ENCODE results near the gene PAQR6. TPM values are rescaled to one million over a fixed set of nuclear protein-coding genes. Genes with fewer than 3 reads are reported as not detected.

Gene PAQR6
- total RNA-seq, 1 experiment from 2014 or later, result 15.8 TPM

- no peaks in the 10 kb centered on the region for H3K27me3 ChIP-seq (ENCODE audit: insufficient read depth, low read length)
- H3K79me1 ChIP-seq (ENCODE audit: insufficient read depth, low read depth, low read length, poor library complexity, severe bottlenecking), result no peaks in the 10 kb centered on the region
- no peak overlapping the region for H2BK120ac ChIP-seq (ENCODE audit: low read depth, low read length, poor library complexity, severe bottlenecking)
- H2BK15ac ChIP-seq (ENCODE audit: low read depth, low read length), result no peak overlapping the region
- no peak overlapping the region for H4K8ac ChIP-seq (replicated peaks; ENCODE audit: insufficient read length, low read depth, low read length)
- no peak overlapping the region for H4K91ac ChIP-seq (ENCODE audit: insufficient read length, low read depth, low read length)
- peaks cover 4% of the 10 kb centered on the region; the same call in 1 of the 2 replicates for H3K27me3 Mint-ChIP-seq (ENCODE audit: low read depth)
- no peaks in the 10 kb centered on the region for H3K9me3 ChIP-seq (ENCODE audit: control insufficient read depth, low read depth, low read length)
- no peaks in the 10 kb centered on the region for H4K20me1 ChIP-seq (ENCODE audit: control insufficient read depth, insufficient read depth, insufficient read length)
- H3K4me3 Mint-ChIP-seq, result no peak overlapping the region
- H3K23ac ChIP-seq (ENCODE audit: insufficient read length, low read depth, low read length), result no peak overlapping the region
- peaks cover 10 to 32% (median 22%) of the 10 kb centered on the region in 3 experiments; a peak in 6 of 7 replicates for H3K36me3 Mint-ChIP-seq (ENCODE audit: insufficient read depth in 1 of 3, low read depth in 3 of 3)
- H2AK5ac ChIP-seq (ENCODE audit: insufficient read length, low read length), result no peak overlapping the region
- TF ChIP-seq, protein P1, sequence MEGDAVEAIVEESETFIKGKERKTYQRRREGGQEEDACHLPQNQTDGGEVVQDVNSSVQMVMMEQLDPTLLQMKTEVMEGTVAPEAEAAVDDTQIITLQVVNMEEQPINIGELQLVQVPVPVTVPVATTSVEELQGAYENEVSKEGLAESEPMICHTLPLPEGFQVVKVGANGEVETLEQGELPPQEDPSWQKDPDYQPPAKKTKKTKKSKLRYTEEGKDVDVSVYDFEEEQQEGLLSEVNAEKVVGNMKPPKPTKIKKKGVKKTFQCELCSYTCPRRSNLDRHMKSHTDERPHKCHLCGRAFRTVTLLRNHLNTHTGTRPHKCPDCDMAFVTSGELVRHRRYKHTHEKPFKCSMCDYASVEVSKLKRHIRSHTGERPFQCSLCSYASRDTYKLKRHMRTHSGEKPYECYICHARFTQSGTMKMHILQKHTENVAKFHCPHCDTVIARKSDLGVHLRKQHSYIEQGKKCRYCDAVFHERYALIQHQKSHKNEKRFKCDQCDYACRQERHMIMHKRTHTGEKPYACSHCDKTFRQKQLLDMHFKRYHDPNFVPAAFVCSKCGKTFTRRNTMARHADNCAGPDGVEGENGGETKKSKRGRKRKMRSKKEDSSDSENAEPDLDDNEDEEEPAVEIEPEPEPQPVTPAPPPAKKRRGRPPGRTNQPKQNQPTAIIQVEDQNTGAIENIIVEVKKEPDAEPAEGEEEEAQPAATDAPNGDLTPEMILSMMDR (conservative IDR thresholded peaks at IDR 0.05), result no peak
- no peak overlapping the region for H3T11ph ChIP-seq (ENCODE audit: low read length)
- no peak overlapping the region for H3K18ac ChIP-seq (ENCODE audit: insufficient read length, low read depth, low read length)
- no peak overlapping the region for H2BK5ac ChIP-seq (ENCODE audit: insufficient read length, low read length)
- peaks cover 3% of the 10 kb centered on the region for H3K23me2 ChIP-seq (ENCODE audit: insufficient read length, low read depth, low read length, poor library complexity, severe bottlenecking)
- H3K27ac ChIP-seq (ENCODE audit: insufficient read length, low read depth, low read length), result no peak overlapping the region
- H2AFZ ChIP-seq (ENCODE audit: low read length), result no peak overlapping the region
- no peaks in the 10 kb centered on the region for H3K9me3 Mint-ChIP-seq
- H4K5ac ChIP-seq (ENCODE audit: insufficient read length, low read depth, low read length), result no peak overlapping the region
- H3K4me2 ChIP-seq (ENCODE audit: insufficient read depth, insufficient read length, low read length), result no peak overlapping the region
- no peak overlapping the region for H2BK20ac ChIP-seq (ENCODE audit: low read depth, low read length, poor library complexity, severe bottlenecking)
- no peak overlapping the region for H3K9ac ChIP-seq (ENCODE audit: extremely low read depth, insufficient read length, low read length)
- no peak for DNase-seq
- WGBS (ENCODE audit: extremely low coverage, insufficient read length, low lambda C conversion rate), result no CpG with 5 or more reads among the region's 10 CpGs
- no peak overlapping the region for H3K4ac ChIP-seq (ENCODE audit: low read depth, low read length)
- peaks cover 15 to 22% of the 10 kb centered on the region in 2 experiments for H3K4me1 Mint-ChIP-seq
- H3K79me2 ChIP-seq (ENCODE audit: insufficient read depth, low read length), result no peaks in the 10 kb centered on the region
- peaks cover 2% of the 10 kb centered on the region; the same call in 1 of the 2 replicates for H3K4me1 ChIP-seq (ENCODE audit: insufficient read depth, low read length)
- no peak overlapping the region for H3K14ac ChIP-seq (ENCODE audit: insufficient read depth, low read length)
- H3K27ac Mint-ChIP-seq, result peak overlapping the region; percentile 61 to 66 (median 65); a peak in 5 of 7 replicates
- no peak overlapping the region for H2BK12ac ChIP-seq (ENCODE audit: insufficient read length, low read depth, low read length)
- no peak overlapping the region for H3K56ac ChIP-seq (ENCODE audit: insufficient read length, low read depth, low read length)
These were observed 1.5 kb downstream of the PAQR6 start for GRCh38 chr1:156246241-156246780.
